CD4-positive, alpha-beta T cell treated with Interleukin-17A for 4 hours (primary cell): Measurements from ENCODE around the gene CYB5R4.
A peak's percentile ranks its signal among the peaks of the same experiment; 100 is the strongest.

Source experiments
- DNase-seq: peaks from one replicate; pipeline ENCODE4 v3.0.0-alpha.2; 2020; ENCODE audit warnings: mixed read lengths

CYB5R4 gene

GRCh38 chr6:83859410-83860358 lies at the start of gene CYB5R4:
TSS of gene CYB5R4 (plus strand) at chr6:83859689. CDS start at chr6:83859783, 94 bp downstream.
- peak; percentile 94 for DNase-seq

GRCh38 chr6:83812595-83812994 lies 46.9 kb upstream of the CYB5R4 start:
- no peak for DNase-seq

- no peak for DNase-seq
Observed at GRCh38 chr6:83815631-83816272, 43.7 kb upstream of the CYB5R4 start.

GRCh38 chr6:83822629-83823169 lies 36.8 kb upstream of the CYB5R4 start:
- no peak for DNase-seq

GRCh38 chr6:83824388-83824801 lies 35.1 kb upstream of the CYB5R4 start:
- DNase-seq, result no peak

- DNase-seq, result no peak
Observed at GRCh38 chr6:83824831-83825230, 34.7 kb upstream of the CYB5R4 start.

- DNase-seq, result no peak
Observed at GRCh38 chr6:83827050-83827449, 32.4 kb upstream of the CYB5R4 start.

GRCh38 chr6:83838727-83839126 lies 20.8 kb upstream of the CYB5R4 start:
- DNase-seq, result no peak

GRCh38 chr6:83844170-83844569 lies 15.3 kb upstream of the CYB5R4 start:
- DNase-seq, result no peak

GRCh38 chr6:83846291-83846690 lies 13.2 kb upstream of the CYB5R4 start:
- DNase-seq, result no peak

GRCh38 chr6:83847179-83847578 lies 12.3 kb upstream of the CYB5R4 start:
- no peak for DNase-seq

GRCh38 chr6:83849127-83849526 lies 10.4 kb upstream of the CYB5R4 start:
- DNase-seq, result no peak

- no peak for DNase-seq
Observed at GRCh38 chr6:83849610-83850009, 9.9 kb upstream of the CYB5R4 start.

- no peak for DNase-seq
Observed at GRCh38 chr6:83852528-83853177, 6.8 kb upstream of the CYB5R4 start.

- no peak for DNase-seq
Observed at GRCh38 chr6:83853178-83854000, 6.1 kb upstream of the CYB5R4 start, which contains the start of gene RIPPLY2. TSS of gene RIPPLY2 (plus strand) at chr6:83853360. CDS start at chr6:83853417, 57 bp downstream.

GRCh38 chr6:83854001-83854501 lies 5.4 kb upstream of the CYB5R4 start:
- no peak for DNase-seq

GRCh38 chr6:83854766-83855165 lies 4.7 kb upstream of the CYB5R4 start:
- DNase-seq, result no peak

- no peak for DNase-seq
Observed at GRCh38 chr6:83860359-83860755, 868 bp downstream of the CYB5R4 start.

- DNase-seq, result no peak
Observed at GRCh38 chr6:83860782-83861495, 1.4 kb downstream of the CYB5R4 start.

GRCh38 chr6:83862776-83863471 lies 3.4 kb downstream of the CYB5R4 start:
- no peak for DNase-seq

- no peak for DNase-seq
Observed at GRCh38 chr6:83867043-83867442, 7.6 kb downstream of the CYB5R4 start.
